HEK293 (cell line): Measurements from ENCODE around the gene POMP.

Source experiments
- GLI4 ChIP-seq: fragments of 450-650 bp; formaldehyde crosslinking; IDR thresholded peaks from 2 replicates; pipeline ENCODE4 v1.5.1; 2016; ENCODE audit warnings: missing biosample characterization, missing genetic modification characterization
- ZBTB49 ChIP-seq: fragments of 450-650 bp; formaldehyde crosslinking; IDR thresholded peaks from 2 replicates; pipeline ENCODE4 v1.5.1; 2016; ENCODE audit warnings: missing biosample characterization, missing genetic modification characterization, low read depth
- ZNF138 ChIP-seq: fragments of 450-650 bp; formaldehyde crosslinking; IDR thresholded peaks from 2 replicates; pipeline ENCODE4 v1.5.1; 2016; ENCODE audit warnings: missing biosample characterization, missing genetic modification characterization, borderline replicate concordance
- ZNF157 ChIP-seq: fragments of 450-650 bp; formaldehyde crosslinking; IDR thresholded peaks from 2 replicates; pipeline ENCODE4 v1.5.1; 2016; ENCODE audit warnings: missing biosample characterization, missing genetic modification characterization

- TF ChIP-seq ZNF138 (tag by site-specific recombination) = no peak
- TF ChIP-seq ZBTB49 (tag by site-specific recombination) = no peak
- no peak for TF ChIP-seq GLI4 (tag by site-specific recombination)
- TF ChIP-seq ZNF157 (tag by site-specific recombination) = no peak
Observed at GRCh38 chr13:28719227-28720055, 60.5 kb downstream of the POMP start.
